Measurements from ENCODE around the gene ITGA1.

The ITGA1 gene

DNA sequence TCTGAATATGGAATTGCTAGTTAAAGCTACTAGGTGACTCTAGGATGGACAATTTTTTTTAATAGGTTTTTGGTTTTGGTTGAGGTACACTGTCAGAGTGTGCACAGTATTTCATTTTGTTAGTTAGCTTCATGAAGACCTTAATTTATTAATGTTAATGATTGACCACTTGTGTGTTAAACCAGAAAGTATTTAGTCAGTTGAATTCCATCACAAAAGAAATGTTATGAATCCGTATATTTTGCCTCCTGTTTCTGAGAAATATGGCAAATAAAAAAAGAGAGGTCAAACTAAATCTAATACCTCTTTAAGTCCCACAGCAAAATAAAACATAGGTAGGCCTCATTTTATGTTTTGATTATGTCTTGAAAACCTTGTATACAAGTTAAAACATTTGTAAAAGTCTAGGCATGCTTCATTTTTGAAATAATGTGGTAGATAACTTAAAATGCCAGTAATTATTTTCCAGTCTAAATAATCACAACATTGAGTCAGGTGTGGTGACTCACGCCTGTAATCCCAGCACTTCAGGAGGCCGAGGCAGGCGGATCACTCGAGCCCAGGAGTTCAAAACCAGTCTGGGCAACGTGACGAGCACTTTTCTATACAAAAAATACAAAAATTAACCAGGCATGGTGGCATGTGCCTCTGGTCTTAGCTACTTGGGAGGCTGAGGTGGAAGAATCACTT, 50.8 kb downstream of the ITGA1 start:
- Histone ChIP-seq H3K9me3 (replicated peaks; ENCODE audit: insufficient read depth, low read length) (no peaks in the 10 kb centered on the region), H3K27me3 (replicated peaks; ENCODE audit: insufficient read depth, low read length) (no peaks in the 10 kb centered on the region), H4K20me1 (ENCODE audit: insufficient read depth, low read length) (no peaks in the 10 kb centered on the region), H3F3A (ENCODE audit: insufficient read depth, low read length) (no peaks in the 10 kb centered on the region), H3K4me2 (ENCODE audit: low read depth, low read length) (no peak overlapping the region), H3K79me2 (ENCODE audit: low read length) (no peaks in the 10 kb centered on the region), H3K27ac (ENCODE audit: low read length) (no peak overlapping the region), H2AFZ (ENCODE audit: low read length) (no peak overlapping the region), H3K4me3 (ENCODE audit: low read length) (no peak overlapping the region), H3K9ac (ENCODE audit: low read length) (no peak overlapping the region), H3K4me1 (ENCODE audit: low read length) (no peaks in the 10 kb centered on the region), H3K9me2 (replicated peaks; ENCODE audit: insufficient read depth, low read length) (no peaks in the 10 kb centered on the region), H3K36me3 (replicated peaks; ENCODE audit: insufficient read depth, low read length) (no peaks in the 10 kb centered on the region)
- TF ChIP-seq EZH2 (optimal IDR thresholded peaks at IDR 0.05; ENCODE audit: low read depth, low read length) (no peak), EZH2phosphoT487 (IDR thresholded peaks at IDR 0.05; ENCODE audit: low read length) (no peak)
- TF ChIP-seq, protein P1, sequence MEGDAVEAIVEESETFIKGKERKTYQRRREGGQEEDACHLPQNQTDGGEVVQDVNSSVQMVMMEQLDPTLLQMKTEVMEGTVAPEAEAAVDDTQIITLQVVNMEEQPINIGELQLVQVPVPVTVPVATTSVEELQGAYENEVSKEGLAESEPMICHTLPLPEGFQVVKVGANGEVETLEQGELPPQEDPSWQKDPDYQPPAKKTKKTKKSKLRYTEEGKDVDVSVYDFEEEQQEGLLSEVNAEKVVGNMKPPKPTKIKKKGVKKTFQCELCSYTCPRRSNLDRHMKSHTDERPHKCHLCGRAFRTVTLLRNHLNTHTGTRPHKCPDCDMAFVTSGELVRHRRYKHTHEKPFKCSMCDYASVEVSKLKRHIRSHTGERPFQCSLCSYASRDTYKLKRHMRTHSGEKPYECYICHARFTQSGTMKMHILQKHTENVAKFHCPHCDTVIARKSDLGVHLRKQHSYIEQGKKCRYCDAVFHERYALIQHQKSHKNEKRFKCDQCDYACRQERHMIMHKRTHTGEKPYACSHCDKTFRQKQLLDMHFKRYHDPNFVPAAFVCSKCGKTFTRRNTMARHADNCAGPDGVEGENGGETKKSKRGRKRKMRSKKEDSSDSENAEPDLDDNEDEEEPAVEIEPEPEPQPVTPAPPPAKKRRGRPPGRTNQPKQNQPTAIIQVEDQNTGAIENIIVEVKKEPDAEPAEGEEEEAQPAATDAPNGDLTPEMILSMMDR (IDR thresholded peaks at IDR 0.05; ENCODE audit: low read length), result no peak
- DNase-seq, result no peak

DNA sequence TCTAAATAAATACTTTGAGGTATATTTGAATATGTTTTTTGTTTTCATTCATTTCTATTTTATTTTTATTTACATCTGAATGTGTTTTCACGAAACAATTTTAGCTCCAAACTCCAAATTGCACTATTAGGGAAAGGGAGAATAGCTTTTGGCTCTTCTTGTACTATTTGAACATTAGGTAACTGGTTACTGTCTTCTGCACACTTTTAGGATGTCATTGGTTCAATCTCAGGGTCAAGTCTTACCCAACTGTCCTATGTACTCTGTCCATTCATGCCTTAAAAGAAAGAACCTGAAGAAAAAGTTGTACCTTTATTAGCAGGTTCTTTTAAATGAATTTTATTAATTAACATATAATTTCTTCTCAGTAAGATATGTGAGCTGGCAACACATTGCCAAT, 51.6 kb downstream of the ITGA1 start:
- Histone ChIP-seq H3K4me3 (ENCODE audit: low read length) (no peak overlapping the region), H3K9me3 (replicated peaks; ENCODE audit: insufficient read depth, low read length) (no peaks in the 10 kb centered on the region), H3F3A (ENCODE audit: insufficient read depth, low read length) (no peaks in the 10 kb centered on the region), H3K4me2 (ENCODE audit: low read depth, low read length) (no peak overlapping the region), H3K36me3 (replicated peaks; ENCODE audit: insufficient read depth, low read length) (no peaks in the 10 kb centered on the region), H3K27me3 (replicated peaks; ENCODE audit: insufficient read depth, low read length) (no peaks in the 10 kb centered on the region), H4K20me1 (ENCODE audit: insufficient read depth, low read length) (no peaks in the 10 kb centered on the region), H3K27ac (ENCODE audit: low read length) (no peak overlapping the region), H2AFZ (ENCODE audit: low read length) (no peak overlapping the region), H3K4me1 (ENCODE audit: low read length) (no peaks in the 10 kb centered on the region), H3K9me2 (replicated peaks; ENCODE audit: insufficient read depth, low read length) (no peaks in the 10 kb centered on the region), H3K79me2 (ENCODE audit: low read length) (no peaks in the 10 kb centered on the region), H3K9ac (ENCODE audit: low read length) (no peak overlapping the region)
- DNase-seq, result no peak
- TF ChIP-seq EZH2 (optimal IDR thresholded peaks at IDR 0.05; ENCODE audit: low read depth, low read length) (no peak), EZH2phosphoT487 (IDR thresholded peaks at IDR 0.05; ENCODE audit: low read length) (no peak)
- TF ChIP-seq, protein P1 (IDR thresholded peaks at IDR 0.05; ENCODE audit: low read length), result no peak

DNA sequence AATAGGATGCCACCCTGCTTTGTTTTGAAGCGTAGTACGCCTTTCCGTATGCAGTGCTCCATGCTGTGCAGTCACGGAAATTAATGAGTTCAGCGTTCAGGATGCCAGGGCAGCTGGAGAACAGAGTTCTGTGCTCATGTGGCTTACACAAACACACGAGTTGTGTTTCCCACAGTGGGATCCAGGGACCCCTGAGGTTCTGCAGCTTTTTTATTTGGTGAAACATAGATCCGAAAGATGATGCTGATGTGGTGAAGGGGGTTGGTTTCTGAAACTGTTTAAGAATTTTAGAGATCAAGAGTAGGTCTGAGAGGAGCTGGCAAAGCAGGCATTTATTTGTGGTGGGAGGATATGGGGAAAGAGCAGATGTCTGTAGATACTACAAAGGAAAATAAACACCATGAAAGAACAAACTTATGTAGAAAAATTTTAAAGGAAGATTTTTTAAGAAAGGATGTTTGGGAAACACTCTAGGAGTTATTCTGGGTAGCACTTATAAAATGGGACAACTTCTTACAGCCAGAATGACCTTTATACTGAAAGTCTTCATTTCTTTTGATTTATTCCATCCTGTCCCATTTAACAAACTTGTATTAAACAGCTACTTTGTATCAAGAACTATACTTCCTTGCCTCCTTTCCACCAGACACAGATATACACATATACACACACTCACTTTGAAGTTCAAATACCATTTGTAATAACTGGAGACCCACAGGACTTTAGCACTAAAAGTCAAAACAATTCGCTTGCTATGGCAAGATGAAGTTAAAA, 52.7 kb downstream of the ITGA1 start:
- H3K4me2 ChIP-seq (ENCODE audit: low read depth, low read length), result no peak overlapping the region
- no peaks in the 10 kb centered on the region for H4K20me1 ChIP-seq (ENCODE audit: insufficient read depth, low read length)
- no peaks in the 10 kb centered on the region for H3K79me2 ChIP-seq (ENCODE audit: low read length)
- H2AFZ ChIP-seq (ENCODE audit: low read length), result no peak overlapping the region
- no peaks in the 10 kb centered on the region for H3K36me3 ChIP-seq (replicated peaks; ENCODE audit: insufficient read depth, low read length)
- H3K9me3 ChIP-seq (replicated peaks; ENCODE audit: insufficient read depth, low read length), result no peaks in the 10 kb centered on the region
- H3K4me1 ChIP-seq (ENCODE audit: low read length), result no peaks in the 10 kb centered on the region
- no peaks in the 10 kb centered on the region for H3K9me2 ChIP-seq (replicated peaks; ENCODE audit: insufficient read depth, low read length)
- no peak for TF ChIP-seq EZH2 (optimal IDR thresholded peaks at IDR 0.05; ENCODE audit: low read depth, low read length)
- TF ChIP-seq, protein P1 (IDR thresholded peaks at IDR 0.05; ENCODE audit: low read length), result no peak
- TF ChIP-seq EZH2phosphoT487 (IDR thresholded peaks at IDR 0.05; ENCODE audit: low read length), result no peak
- H3K27me3 ChIP-seq (replicated peaks; ENCODE audit: insufficient read depth, low read length), result no peaks in the 10 kb centered on the region
- H3F3A ChIP-seq (ENCODE audit: insufficient read depth, low read length), result no peaks in the 10 kb centered on the region
- H3K4me3 ChIP-seq (ENCODE audit: low read length), result no peak overlapping the region
- H3K9ac ChIP-seq (ENCODE audit: low read length), result no peak overlapping the region
- no peak overlapping the region for H3K27ac ChIP-seq (ENCODE audit: low read length)
- DNase-seq, result no peak
